ENCODE results near the gene DUSP12.

DUSP12 gene

GRCh38 chr1:161770250-161770649 is 20.7 kb downstream of the DUSP12 start:
- no peak for TF ChIP-seq CTCF (IDR thresholded peaks at IDR 0.05; ENCODE audit: low read depth, low read length, missing control alignments)
- DNase-seq (ENCODE audit: extremely low read depth, low read depth): no peak
- no peak overlapping the region for H3K4me3 ChIP-seq (replicated peaks; ENCODE audit: low read depth, low read length)

DNA sequence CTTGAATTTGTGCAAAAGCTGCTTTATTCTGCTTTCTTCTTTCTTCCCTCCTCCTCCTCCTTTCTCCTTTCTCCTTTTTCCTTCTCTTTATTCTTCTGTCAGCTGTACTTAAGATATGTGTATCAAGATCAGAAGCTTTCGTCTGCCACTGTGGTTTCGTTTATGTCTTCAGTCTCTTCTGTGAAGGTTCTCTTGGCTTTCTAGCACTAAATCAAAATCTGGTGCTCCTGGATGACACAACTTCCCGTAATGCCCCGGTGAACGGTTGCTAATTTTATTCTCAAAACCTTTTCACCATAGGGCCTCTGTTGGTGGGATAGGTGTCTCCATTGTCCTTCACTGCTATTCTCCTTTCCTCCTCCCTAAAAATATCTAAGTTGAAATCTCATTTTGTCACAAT is 21.6 kb downstream of the DUSP12 start:
- H3K4me3 ChIP-seq (replicated peaks; ENCODE audit: low read depth, low read length): no peak overlapping the region
- DNase-seq (ENCODE audit: extremely low read depth, low read depth): no peak
- no peak for TF ChIP-seq CTCF (IDR thresholded peaks at IDR 0.05; ENCODE audit: low read depth, low read length, missing control alignments)

DNA sequence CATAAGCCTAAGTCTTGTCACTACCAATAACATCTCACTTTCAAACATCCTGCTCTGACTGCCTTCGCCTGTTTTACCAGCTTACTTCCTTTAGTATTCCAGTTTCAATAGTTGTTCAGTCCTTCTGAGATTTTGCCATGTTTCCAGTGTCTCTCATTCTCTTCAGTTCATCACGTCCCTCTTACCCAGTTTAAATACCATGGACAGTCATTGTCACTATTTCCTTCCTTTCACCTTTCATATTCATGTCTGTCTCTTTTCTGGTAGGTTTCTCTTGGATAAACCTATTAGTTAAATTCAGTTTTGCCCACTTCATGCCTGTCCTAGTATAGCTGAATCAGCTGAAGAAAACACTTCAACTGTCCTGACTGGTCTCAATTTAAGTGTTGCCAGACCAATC is 22.4 kb downstream of the DUSP12 start:
- no peak for DNase-seq (ENCODE audit: extremely low read depth, low read depth)
- no peak overlapping the region for H3K4me3 ChIP-seq (replicated peaks; ENCODE audit: low read depth, low read length)
- no peak for TF ChIP-seq CTCF (IDR thresholded peaks at IDR 0.05; ENCODE audit: low read depth, low read length, missing control alignments)

DNA sequence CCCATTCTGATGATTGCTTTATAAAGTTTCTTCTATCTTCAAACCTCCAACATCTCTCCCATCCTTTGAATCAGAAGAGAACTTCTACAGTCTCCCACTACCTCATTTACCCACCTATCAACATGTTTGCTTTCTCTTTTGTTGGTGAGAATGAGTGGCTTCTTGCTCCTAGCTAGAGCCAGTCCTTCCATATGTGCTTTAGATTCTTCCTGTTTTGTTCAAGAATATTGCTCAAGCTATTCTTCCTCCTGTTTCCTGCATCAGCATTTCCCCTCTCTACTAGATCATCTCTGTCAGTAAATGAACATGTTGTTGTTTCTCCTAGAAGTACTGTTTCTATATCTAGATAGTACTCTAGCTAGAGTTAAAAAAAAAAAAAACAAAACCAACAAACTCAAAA is 22.8 kb downstream of the DUSP12 start:
- no peak for DNase-seq (ENCODE audit: extremely low read depth, low read depth)
- TF ChIP-seq CTCF (IDR thresholded peaks at IDR 0.05; ENCODE audit: low read depth, low read length, missing control alignments): no peak

GRCh38 chr1:161773791-161774190 is 24.2 kb downstream of the DUSP12 start:
- TF ChIP-seq CTCF (IDR thresholded peaks at IDR 0.05; ENCODE audit: low read depth, low read length, missing control alignments): no peak
- H3K4me3 ChIP-seq (replicated peaks; ENCODE audit: low read depth, low read length): no peak overlapping the region

More for the DNA sequence above, 22.8 kb downstream of the DUSP12 start:
- H3K4me3 ChIP-seq (replicated peaks; ENCODE audit: low read depth, low read length): no peak overlapping the region

DNA sequence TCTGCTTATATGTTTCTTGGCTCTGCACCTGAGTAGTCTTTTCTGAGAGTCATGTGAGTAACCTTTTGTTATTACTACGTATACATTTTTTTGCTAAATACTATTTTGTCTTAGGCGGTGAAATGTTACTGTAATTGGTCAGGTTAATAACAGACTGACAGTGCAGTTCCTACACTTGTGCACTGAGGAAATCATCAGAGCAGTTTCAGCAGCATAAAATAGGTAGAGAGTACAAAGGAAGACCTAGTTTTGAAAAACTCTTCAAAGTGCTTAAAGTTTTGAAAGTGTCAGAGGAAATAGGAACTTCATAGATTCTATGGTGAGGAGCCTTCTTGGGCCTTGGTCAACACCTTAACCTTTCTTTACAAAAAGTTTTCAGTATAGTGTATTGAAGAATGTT is 27.7 kb downstream of the DUSP12 start:
- no peak for DNase-seq (ENCODE audit: extremely low read depth, low read depth)
- no peak overlapping the region for H3K4me3 ChIP-seq (replicated peaks; ENCODE audit: low read depth, low read length)
- TF ChIP-seq CTCF (IDR thresholded peaks at IDR 0.05; ENCODE audit: low read depth, low read length, missing control alignments): no peak

More at GRCh38 chr1:161773791-161774190, 24.2 kb downstream of the DUSP12 start:
- no peak for DNase-seq (ENCODE audit: extremely low read depth, low read depth)

DNA sequence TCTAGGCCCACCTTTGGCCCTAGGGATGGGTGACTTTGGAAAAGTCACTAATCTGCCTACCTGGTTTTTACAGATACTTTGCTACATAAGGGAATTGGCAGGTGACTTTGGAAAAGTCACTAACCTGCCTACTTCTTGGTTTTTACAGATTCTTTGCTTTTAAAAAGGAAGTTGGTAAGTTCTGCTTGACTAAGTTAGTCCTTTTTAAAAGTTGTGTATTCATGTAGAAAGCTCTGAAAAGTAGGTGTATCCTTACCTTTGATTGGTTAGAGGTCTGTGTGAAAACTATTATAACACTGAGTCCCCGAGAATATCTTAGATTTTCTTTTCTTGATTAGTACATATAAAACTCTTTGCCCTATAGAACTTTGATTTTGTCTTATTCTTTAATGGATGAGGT is 28.9 kb downstream of the DUSP12 start:
- TF ChIP-seq CTCF (IDR thresholded peaks at IDR 0.05; ENCODE audit: low read depth, low read length, missing control alignments): no peak
- DNase-seq (ENCODE audit: extremely low read depth, low read depth): no peak
- H3K4me3 ChIP-seq (replicated peaks; ENCODE audit: low read depth, low read length): no peak overlapping the region

Measured in HFF-Myc (cell line).